Subcutaneous adipose tissue (tissue), 4 donors: ENCODE measurements around the gene IL34. TPM values are rescaled to one million over a fixed set of nuclear protein-coding genes. Genes with fewer than 3 reads are reported as not detected.

Experiments
- CTCF ChIP-seq: fragments of 450-650 bp; IDR thresholded peaks from one replicate; pipeline ENCODE4 v1.5.1; 2016; ENCODE audit warnings: low read depth, mild to moderate bottlenecking, control low read depth, antibody characterized with exemption, moderate library complexity
- total RNA-seq, 4 donors: library from RNA; depleted of rRNA; stranded (reverse); fragments of >200 nt; gene quantifications; one replicate each; pipeline ENCODE4 v1.1.0, GENCODE V29; 2016

Gene IL34
- total RNA-seq, 4 donors from 2014 or later, result 1.5 TPM; not detected in 3

DNA sequence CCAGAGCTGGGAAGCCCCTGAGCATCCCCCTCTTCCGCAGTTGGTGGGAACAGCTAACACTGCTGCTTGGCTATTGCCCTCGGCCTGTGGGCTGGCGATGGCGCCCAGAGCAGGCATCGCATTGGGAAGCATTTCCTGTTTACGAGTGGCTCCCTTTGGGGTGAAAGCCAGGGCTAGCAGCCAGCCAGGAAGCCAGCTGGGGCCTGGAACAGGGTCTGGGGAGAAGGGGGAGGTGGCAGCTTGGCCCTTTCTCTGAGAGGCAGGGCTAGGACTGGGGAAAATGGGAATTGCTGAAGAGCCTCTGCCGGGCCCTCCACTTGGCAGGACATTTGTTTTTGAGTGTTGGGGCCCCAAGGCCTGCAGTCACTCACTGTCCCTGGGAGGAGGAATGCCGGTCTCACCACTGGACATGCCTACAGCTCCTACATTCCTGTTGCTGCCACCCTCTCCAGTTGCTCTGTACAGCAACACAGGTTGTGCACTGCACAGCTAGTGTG, 41.9 kb downstream of the IL34 start:
- TF ChIP-seq CTCF, result no peak

DNA sequence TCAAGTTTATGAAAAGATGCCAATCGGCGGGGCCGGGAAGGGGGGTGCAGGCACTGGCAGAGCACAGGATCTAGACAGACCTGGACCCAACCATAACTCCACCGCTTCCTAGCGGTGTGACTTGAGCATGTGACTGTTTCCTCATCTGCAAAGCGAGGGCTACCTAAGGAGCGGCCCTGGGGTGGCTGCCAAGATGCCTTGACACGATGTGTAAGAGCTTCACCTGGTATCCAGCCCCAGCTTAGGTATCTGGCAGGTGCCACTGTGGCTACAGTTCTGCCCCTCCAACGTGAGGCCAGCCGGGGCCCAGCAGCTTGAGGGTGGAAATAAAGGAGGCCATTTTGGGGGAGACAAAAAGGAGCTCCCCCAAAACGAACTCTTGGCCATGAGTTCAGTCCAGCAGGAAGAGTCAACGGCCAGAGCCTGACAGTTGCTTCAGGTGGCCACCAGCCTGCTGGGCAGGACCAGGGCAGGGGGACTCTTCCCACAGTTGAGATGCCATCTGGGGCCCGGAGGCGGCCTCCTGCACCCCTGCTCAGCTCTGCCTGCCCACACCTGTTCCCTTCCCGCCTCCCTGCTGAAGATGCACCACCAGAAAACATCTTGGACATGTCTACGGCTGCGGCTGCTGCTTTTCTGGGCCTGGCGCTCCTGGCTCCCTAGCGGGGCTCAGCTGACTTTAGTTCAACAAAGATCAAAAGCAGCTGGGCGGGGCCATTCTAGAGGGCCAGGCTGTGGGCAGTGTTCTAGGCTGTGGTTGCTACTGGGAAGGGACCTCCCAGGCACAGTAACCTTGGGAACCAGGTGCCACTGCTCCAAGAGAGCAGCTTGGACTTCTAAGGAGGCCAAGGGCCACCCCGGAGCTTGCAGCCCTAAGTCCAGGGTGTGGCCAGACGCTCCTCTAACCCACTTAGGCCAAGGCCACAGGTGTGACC, 42.9 kb downstream of the IL34 start:
- no peak for TF ChIP-seq CTCF

- no peak for TF ChIP-seq CTCF
These were observed 43.9 kb downstream of the IL34 start for GRCh38 chr16:70689970-70690891.

DNA sequence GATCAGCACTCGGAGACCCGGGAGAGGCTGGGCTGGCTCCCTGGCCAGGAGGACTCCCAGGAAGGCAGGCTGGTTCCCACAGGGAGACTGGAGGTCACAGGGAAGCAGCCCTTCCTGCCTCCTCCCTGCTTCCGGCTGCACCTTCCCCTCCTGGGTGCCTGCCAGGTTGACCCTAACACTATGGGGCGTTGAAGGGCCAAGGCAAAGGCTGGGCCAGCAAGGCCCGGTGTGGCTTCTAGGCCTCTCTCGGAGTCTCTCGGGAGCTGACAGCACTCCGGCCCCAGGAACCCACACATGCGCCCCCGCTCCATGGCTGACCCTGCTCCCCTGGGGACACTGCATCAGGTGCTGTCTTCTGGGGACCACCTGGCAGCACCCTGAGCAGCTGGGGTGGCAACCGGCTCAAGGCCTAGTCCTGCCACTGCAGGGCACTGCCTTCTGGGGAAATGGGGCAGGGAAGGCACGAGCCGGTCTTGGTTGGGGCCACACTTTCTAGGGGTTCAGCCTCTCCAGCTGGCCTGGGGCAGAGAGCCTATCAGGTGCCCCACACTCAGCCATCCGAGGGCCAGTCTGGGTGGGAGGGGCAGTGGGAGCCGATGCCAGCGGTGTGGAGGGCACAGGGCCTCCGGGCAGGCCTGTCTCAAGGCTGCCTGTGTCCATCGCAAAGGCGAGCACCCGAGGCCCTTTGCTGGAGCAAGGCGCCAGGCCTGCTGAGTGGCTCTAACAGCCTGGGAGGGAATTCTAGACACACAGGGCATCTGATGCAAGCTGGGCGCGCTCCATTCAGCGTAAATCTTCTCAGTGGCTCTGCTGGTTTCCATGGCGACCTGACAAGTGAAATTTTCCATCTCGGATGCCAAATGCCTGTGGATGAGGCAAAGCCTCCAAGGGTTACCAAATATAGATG, 45.1 kb downstream of the IL34 start:
- no peak for TF ChIP-seq CTCF

DNA sequence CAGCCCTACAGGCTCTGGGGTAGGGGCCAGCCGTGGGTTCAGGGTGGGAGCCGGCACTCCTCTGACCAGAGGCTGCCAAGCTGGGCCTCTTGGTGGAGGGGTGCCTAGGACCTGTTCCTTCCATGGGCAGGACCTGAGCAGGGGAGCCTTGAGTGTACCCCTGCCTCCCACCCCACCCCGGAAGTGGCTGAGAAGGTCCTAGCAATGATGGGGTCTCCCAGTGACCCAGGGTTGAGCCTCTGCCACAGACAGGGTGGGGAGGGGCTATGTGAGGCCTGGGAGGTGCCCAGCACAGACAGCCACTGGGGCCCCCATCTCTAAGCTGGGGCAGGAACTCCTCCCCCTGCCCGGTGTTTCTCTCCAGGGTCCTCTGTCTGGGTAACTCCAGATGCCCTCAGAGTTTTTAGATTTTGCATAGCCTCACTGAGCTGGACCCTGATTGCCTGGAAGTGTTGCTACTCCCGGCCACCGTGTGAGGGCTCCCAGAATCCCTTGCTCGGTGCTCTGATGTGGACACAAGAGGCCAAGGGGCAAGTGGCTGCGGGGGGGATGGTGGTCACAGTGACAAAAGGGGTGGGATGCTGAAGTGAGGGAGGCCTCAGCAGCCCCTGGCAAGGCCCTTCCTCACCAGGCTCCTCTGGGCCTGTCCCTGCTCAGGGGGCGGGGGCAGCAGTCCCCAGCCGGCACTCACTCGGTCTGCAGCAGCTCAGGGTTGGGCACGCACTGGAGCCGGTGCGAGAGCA, 45.9 kb downstream of the IL34 start:
- TF ChIP-seq CTCF, result no peak
